Liver (tissue), 9 donors: Measurements from ENCODE around the gene ZNF14. TPM values are rescaled to one million over a fixed set of nuclear protein-coding genes. Genes with fewer than 3 reads are reported as not detected.

Source experiments
- DNase-seq: peaks from one replicate; pipeline ENCODE4 v3.0.0-alpha.2; 2017; ENCODE audit warnings: low spot score
- H3K27ac ChIP-seq, 2 donors: one replicate each; pipeline ENCODE4 v1.7.0; 2013; ENCODE audit warnings: inconsistent platforms in 2 of 2, low read length in 2 of 2, control low read depth in 1 of 2, low read depth in 1 of 2, mild to moderate bottlenecking in 1 of 2
- H3K27me3 ChIP-seq, 4 donors: one replicate each; pipeline versions ENCODE4 v1.6.1 to v1.7.0; 2013; ENCODE audit warnings: low read length in 3 of 4, inconsistent platforms in 1 of 4, mild to moderate bottlenecking in 1 of 4, moderate library complexity in 1 of 4; ENCODE audit not compliant: control insufficient read depth in 4 of 4, insufficient read depth in 4 of 4
- H3K36me3 ChIP-seq, 4 donors: one replicate each; pipeline versions ENCODE4 v1.6.1 to v1.7.0; 2013; ENCODE audit warnings: low read length in 3 of 4, mild to moderate bottlenecking in 3 of 4, low read depth in 1 of 4, moderate library complexity in 1 of 4; ENCODE audit not compliant: control insufficient read depth in 4 of 4, insufficient read depth in 3 of 4
- H3K4me1 ChIP-seq, 4 donors: one replicate each; pipeline versions ENCODE4 v1.6.1 to v1.7.0; 2013; ENCODE audit warnings: low read length in 3 of 4, mild to moderate bottlenecking in 3 of 4, moderate library complexity in 1 of 4; ENCODE audit not compliant: control insufficient read depth in 4 of 4, insufficient read depth in 4 of 4
- H3K4me3 ChIP-seq, 3 donors: one replicate each; pipeline versions ENCODE4 v1.6.1 to v1.7.0; 2013; ENCODE audit warnings: low read length in 3 of 3, control low read depth in 1 of 3, low read depth in 1 of 3, mild to moderate bottlenecking in 1 of 3
- H3K9ac ChIP-seq, 2 donors: one replicate each; pipeline ENCODE4 v1.7.0; 2013; ENCODE audit warnings: low read length in 2 of 2, mild to moderate bottlenecking in 2 of 2, moderate library complexity in 2 of 2, control low read depth in 1 of 2, low read depth in 1 of 2
- H3K9me3 ChIP-seq, 4 donors: one replicate each; pipeline versions ENCODE4 v1.6.1 to v1.7.0; 2013; ENCODE audit warnings: low read length in 3 of 4; ENCODE audit not compliant: control insufficient read depth in 4 of 4
- ATF3 ChIP-seq: IDR thresholded peaks from 2 replicates; pipeline ENCODE4 v1.6.1; 2016; ENCODE audit warnings: antibody characterized with exemption
- EGR1 ChIP-seq, 2 donors: IDR thresholded peaks; 2 replicates each; pipeline ENCODE4 v1.6.1; 2016 to 2018; ENCODE audit warnings: antibody characterized with exemption in 2 of 2, low read depth in 2 of 2
- FOXA1 ChIP-seq: IDR thresholded peaks from 2 replicates; pipeline ENCODE4 v1.6.1; 2016; ENCODE audit warnings: antibody characterized with exemption
- FOXA2 ChIP-seq: IDR thresholded peaks from 2 replicates; pipeline ENCODE4 v1.6.1; 2016; ENCODE audit warnings: antibody characterized with exemption
- GABPA ChIP-seq, 2 donors: IDR thresholded peaks in 1 of 2; conservative IDR thresholded peaks in 1 of 2; 2 replicates each; pipeline ENCODE4 v1.6.1; 2016; ENCODE audit warnings: antibody characterized with exemption in 2 of 2, mild to moderate bottlenecking in 1 of 2, moderate library complexity in 1 of 2
- HNF4A ChIP-seq, 2 donors: conservative IDR thresholded peaks; 2 replicates each; pipeline ENCODE4 v1.6.1; 2016; ENCODE audit warnings: antibody characterized with exemption in 2 of 2, mild to moderate bottlenecking in 2 of 2
- HNF4G ChIP-seq: IDR thresholded peaks from 2 replicates; pipeline ENCODE4 v1.6.1; 2016; ENCODE audit warnings: antibody characterized with exemption
- JUND ChIP-seq, 2 donors: IDR thresholded peaks; 2 replicates each; pipeline ENCODE4 v1.6.1; 2016; ENCODE audit warnings: antibody characterized with exemption in 2 of 2
- RAD21 ChIP-seq, 2 donors: IDR thresholded peaks; 2 replicates each; pipeline ENCODE4 v1.6.1; 2016; ENCODE audit warnings: antibody characterized with exemption in 2 of 2, mild to moderate bottlenecking in 2 of 2
- REST ChIP-seq: IDR thresholded peaks from 2 replicates; pipeline ENCODE4 v1.6.1; 2016; ENCODE audit warnings: antibody characterized with exemption, mild to moderate bottlenecking
- RXRA ChIP-seq, 2 donors: IDR thresholded peaks; 2 replicates each; pipeline ENCODE4 v1.6.1; 2017 to 2018; ENCODE audit warnings: antibody characterized with exemption in 2 of 2, mild to moderate bottlenecking in 1 of 2
- SP1 ChIP-seq: IDR thresholded peaks from 2 replicates; pipeline ENCODE4 v1.6.1; 2018; ENCODE audit warnings: antibody characterized with exemption, mild to moderate bottlenecking
- TAF1 ChIP-seq: conservative IDR thresholded peaks from 2 replicates; pipeline ENCODE4 v1.6.1; 2016; ENCODE audit warnings: antibody characterized with exemption, mild to moderate bottlenecking
- YY1 ChIP-seq: IDR thresholded peaks from 2 replicates; pipeline ENCODE4 v1.6.1; 2016; ENCODE audit warnings: antibody characterized with exemption, mild to moderate bottlenecking
- ZBTB33 ChIP-seq: IDR thresholded peaks from 2 replicates; pipeline ENCODE4 v1.6.1; 2016; ENCODE audit warnings: antibody characterized with exemption
- WGBS: extraction: QIAGEN DNeasy Blood & Tissue Kit; methylation state at CpG from one replicate; pipeline ENCODE4 v1.1.7; 2013; 5-methylcytosine and 5-hydroxymethylcytosine counted together
- polyA plus RNA-seq, 2 donors: library from polyadenylated mRNA; stranded (reverse) in 1 of 2; unstranded in 1 of 2; fragments of 200-250 nt in 1 of 2; fragments of >200 nt in 1 of 2; fragmentation: Nextera tagmentation in 1 of 2; extraction: Ambion mirVana in 1 of 2; gene quantifications; one replicate each; pipeline versions ENCODE4 v1.2.1 to v1.2.3, GENCODE V29; 2013 to 2015
- total RNA-seq, 2 donors: library from RNA; depleted of rRNA; stranded (reverse); fragments of >200 nt; gene quantifications; one replicate each; pipeline ENCODE4 v1.2.3, GENCODE V29; 2014
- TF ChIP-seq, protein P1 (sequence below): IDR thresholded peaks from 2 replicates; pipeline ENCODE4 v1.6.1; 2016; ENCODE audit warnings: antibody characterized with exemption
- donor health status: healthy.
- donor health status: healthy.
- donor health status: healthy.
- donor health status: healthy.
- donor health status: healthy.

The ZNF14 gene
- total and polyA plus RNA-seq, 4 donors = 0.28 to 2.6 (median 0.90) TPM

GRCh38 chr19:19741184-19741583 is 8.3 kb upstream of the ZNF14 start:
- Histone ChIP-seq H3K27ac (no peak overlapping the region), H3K4me3 (no peak overlapping the region), H3K9ac (no peak overlapping the region), H3K36me3 (no peaks in the 10 kb centered on the region), H3K27me3 (no peaks in the 10 kb centered on the region), H3K9me3 (peaks cover 0 to 28% (median 10%) of the 10 kb centered on the region in 4 donors), H3K4me1 (no peaks in the 10 kb centered on the region)
- WGBS = 83% methylated on average over 7 of the region's 7 CpGs
- DNase-seq = no peak
- no peak for TF ChIP-seq HNF4G
- TF ChIP-seq EGR1 (IDR thresholded peaks at IDR 0.05; ENCODE audit: low read depth in 2 of 2) = no peak
- no peak for TF ChIP-seq YY1
- no peak for TF ChIP-seq SP1
- TF ChIP-seq ZBTB33 = no peak
- TF ChIP-seq HNF4A (conservative IDR thresholded peaks at IDR 0.05) = no peak
- TF ChIP-seq RAD21 (IDR thresholded peaks at IDR 0.05) = no peak
- no peak for TF ChIP-seq RXRA (IDR thresholded peaks at IDR 0.05)
- no peak for TF ChIP-seq TAF1
- TF ChIP-seq, protein P1, sequence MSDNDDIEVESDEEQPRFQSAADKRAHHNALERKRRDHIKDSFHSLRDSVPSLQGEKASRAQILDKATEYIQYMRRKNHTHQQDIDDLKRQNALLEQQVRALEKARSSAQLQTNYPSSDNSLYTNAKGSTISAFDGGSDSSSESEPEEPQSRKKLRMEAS = no peak
- TF ChIP-seq FOXA2 = no peak
- no peak for TF ChIP-seq FOXA1
- TF ChIP-seq GABPA (IDR thresholded peaks at IDR 0.05 in 1 of 2, conservative IDR thresholded peaks at IDR 0.05 in 1 of 2) = no peak
- TF ChIP-seq JUND (IDR thresholded peaks at IDR 0.05) = no peak
- TF ChIP-seq ATF3 = no peak
- no peak for TF ChIP-seq REST

GRCh38 chr19:19740755-19741154 is 7.8 kb upstream of the ZNF14 start:
- H3K36me3 ChIP-seq = no peaks in the 10 kb centered on the region
- WGBS = 90% methylated on average over 18 of the region's 18 CpGs
- no peak overlapping the region for H3K4me3 ChIP-seq
- no peak for DNase-seq
- H3K9ac ChIP-seq = no peak overlapping the region
- H3K27me3 ChIP-seq = no peaks in the 10 kb centered on the region
- TF ChIP-seq EGR1 (IDR thresholded peaks at IDR 0.05; ENCODE audit: low read depth in 2 of 2) (no peak), JUND (IDR thresholded peaks at IDR 0.05) (no peak), FOXA1 (no peak), HNF4A (conservative IDR thresholded peaks at IDR 0.05) (no peak), GABPA (IDR thresholded peaks at IDR 0.05 in 1 of 2, conservative IDR thresholded peaks at IDR 0.05 in 1 of 2) (no peak), RAD21 (IDR thresholded peaks at IDR 0.05) (no peak), SP1 (no peak)
- TF ChIP-seq, protein P1 = no peak
- no peaks in the 10 kb centered on the region for H3K4me1 ChIP-seq
- no peak overlapping the region for H3K27ac ChIP-seq
- peaks cover 0 to 28% (median 10%) of the 10 kb centered on the region in 4 donors for H3K9me3 ChIP-seq
